ENCODE results near the gene TMPRSS13.

GRCh38 chr11:117925198-117925925 is 3.8 kb downstream of the TMPRSS13 start:
- no peak for TF ChIP-seq EZH2 (IDR thresholded peaks at IDR 0.05; ENCODE audit: insufficient read depth, poor library complexity, severe bottlenecking)
- TF ChIP-seq EZH2phosphoT487 (IDR thresholded peaks at IDR 0.05; ENCODE audit: insufficient read depth, low read depth): no peak
